22Rv1 (cell line): ENCODE data around the gene MT1M.

Source experiments
- ZFX ChIP-seq: fragments of 450-650 bp; IDR thresholded peaks from 2 replicates; pipeline ENCODE4 v1.6.1; 2017; ENCODE audit warnings: antibody characterized with exemption, borderline replicate concordance
- TF ChIP-seq, protein P1 (sequence below): fragments of 450-650 bp; IDR thresholded peaks from 2 replicates; pipeline ENCODE4 v1.5.1; 2017; ENCODE audit warnings: mild to moderate bottlenecking

DNA sequence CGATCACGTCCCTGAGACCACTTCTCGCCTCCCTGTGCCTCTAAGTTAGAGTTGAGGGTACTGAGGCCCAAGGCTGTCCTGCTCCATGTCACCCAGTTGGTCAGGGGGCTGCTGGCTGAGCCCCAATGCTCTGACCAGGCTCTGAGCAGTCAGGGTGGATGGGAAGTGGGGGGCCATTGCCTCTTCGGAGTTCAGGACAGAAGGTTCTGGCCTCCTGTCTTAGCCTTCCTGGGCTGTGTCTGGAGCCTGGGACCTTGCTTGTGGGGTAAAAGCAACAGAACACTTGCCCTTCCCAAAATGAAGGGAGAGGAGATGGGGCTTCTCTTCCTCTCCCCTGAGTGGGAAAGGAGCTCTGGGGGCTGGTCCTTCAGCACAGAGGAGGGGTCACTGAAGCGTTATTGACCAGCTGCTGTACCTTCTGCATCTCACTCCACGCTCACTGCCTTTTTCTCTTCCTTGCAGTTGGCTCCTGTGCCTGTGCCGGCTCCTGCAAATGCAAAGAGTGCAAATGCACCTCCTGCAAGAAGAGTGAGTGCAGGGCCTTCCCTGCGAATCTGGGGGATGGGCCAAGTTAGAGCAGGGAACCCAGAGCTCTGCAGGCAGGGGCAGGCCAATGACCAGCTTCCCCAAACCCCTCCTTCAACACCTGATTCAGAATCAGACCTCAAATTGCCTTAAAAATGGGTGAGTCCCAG is 50.4 kb downstream of the MT1M start:
- TF ChIP-seq, protein P1, sequence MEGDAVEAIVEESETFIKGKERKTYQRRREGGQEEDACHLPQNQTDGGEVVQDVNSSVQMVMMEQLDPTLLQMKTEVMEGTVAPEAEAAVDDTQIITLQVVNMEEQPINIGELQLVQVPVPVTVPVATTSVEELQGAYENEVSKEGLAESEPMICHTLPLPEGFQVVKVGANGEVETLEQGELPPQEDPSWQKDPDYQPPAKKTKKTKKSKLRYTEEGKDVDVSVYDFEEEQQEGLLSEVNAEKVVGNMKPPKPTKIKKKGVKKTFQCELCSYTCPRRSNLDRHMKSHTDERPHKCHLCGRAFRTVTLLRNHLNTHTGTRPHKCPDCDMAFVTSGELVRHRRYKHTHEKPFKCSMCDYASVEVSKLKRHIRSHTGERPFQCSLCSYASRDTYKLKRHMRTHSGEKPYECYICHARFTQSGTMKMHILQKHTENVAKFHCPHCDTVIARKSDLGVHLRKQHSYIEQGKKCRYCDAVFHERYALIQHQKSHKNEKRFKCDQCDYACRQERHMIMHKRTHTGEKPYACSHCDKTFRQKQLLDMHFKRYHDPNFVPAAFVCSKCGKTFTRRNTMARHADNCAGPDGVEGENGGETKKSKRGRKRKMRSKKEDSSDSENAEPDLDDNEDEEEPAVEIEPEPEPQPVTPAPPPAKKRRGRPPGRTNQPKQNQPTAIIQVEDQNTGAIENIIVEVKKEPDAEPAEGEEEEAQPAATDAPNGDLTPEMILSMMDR, result no peak
- TF ChIP-seq ZFX, result no peak
